ENCODE measurements around the gene ACTA2. TPM values are rescaled to one million over a fixed set of nuclear protein-coding genes. Genes with fewer than 3 reads are reported as not detected.
A peak's percentile ranks its signal among the peaks of the same experiment; 100 is the strongest.

The ACTA2 gene
- polyA plus RNA-seq, 1 of the 3 experiments (the other 2 are of a cell fraction), result 130 TPM

DNA sequence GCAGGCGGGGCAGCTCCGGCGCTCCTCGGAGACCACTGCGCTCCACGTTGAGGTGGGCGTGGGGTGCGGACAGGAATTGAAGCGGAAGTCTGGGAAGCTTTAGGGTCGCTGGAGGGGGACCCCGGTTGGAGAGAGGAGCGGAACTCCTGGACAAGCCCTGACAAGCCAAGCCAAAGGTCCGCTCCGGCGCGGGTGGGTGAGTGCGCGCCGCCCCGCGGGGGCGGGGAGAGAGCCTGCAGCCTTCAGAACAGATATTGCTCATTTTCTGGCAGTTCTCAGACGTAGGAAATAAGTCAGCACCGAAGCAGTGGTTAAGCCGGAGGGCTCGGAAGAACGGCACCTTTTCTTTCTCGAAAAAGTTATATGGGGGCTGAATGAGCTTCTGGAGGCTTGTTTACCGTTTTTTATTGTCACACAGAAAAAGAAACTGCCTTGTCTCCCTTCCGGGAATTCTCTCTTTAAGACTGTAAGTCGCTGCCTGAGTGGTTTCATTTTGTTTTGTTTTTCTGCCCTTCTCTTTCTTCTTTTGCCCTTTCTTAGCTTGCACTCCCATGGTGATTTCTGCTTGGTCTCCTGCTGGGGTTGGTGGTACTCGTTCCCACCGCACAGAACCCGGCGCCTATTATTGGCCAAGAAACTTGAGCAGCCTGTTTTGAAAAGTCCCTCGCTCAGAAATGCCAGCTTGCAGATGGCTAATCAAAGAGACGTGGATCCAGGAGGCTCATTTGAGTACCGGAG is 38.8 kb upstream of the ACTA2 start (continued):
- TF ChIP-seq FOXM1 (IDR thresholded peaks at IDR 0.05; ENCODE audit: low read depth) (no peak), MEF2A (IDR thresholded peaks at IDR 0.05; ENCODE audit: borderline replicate concordance, low read depth) (no peak), SIN3A (IDR thresholded peaks at IDR 0.05; ENCODE audit: borderline replicate concordance, low read depth, low read length) (peak; percentile 80; the same call in 1 of the 2 replicates), RXRA (IDR thresholded peaks at IDR 0.05; ENCODE audit: borderline replicate concordance, low read depth) (no peak), SMC3 (IDR thresholded peaks at IDR 0.05; ENCODE audit: low read depth, low read length) (no peak), MXI1 (IDR thresholded peaks at IDR 0.05; ENCODE audit: low read depth, low read length) (0 out of 2 replicates have a peak, but pooled peaks have one; percentile 34), TEAD4 (IDR thresholded peaks at IDR 0.05; ENCODE audit: borderline replicate concordance, insufficient read depth) (no peak)
- TF ChIP-seq, protein P1, sequence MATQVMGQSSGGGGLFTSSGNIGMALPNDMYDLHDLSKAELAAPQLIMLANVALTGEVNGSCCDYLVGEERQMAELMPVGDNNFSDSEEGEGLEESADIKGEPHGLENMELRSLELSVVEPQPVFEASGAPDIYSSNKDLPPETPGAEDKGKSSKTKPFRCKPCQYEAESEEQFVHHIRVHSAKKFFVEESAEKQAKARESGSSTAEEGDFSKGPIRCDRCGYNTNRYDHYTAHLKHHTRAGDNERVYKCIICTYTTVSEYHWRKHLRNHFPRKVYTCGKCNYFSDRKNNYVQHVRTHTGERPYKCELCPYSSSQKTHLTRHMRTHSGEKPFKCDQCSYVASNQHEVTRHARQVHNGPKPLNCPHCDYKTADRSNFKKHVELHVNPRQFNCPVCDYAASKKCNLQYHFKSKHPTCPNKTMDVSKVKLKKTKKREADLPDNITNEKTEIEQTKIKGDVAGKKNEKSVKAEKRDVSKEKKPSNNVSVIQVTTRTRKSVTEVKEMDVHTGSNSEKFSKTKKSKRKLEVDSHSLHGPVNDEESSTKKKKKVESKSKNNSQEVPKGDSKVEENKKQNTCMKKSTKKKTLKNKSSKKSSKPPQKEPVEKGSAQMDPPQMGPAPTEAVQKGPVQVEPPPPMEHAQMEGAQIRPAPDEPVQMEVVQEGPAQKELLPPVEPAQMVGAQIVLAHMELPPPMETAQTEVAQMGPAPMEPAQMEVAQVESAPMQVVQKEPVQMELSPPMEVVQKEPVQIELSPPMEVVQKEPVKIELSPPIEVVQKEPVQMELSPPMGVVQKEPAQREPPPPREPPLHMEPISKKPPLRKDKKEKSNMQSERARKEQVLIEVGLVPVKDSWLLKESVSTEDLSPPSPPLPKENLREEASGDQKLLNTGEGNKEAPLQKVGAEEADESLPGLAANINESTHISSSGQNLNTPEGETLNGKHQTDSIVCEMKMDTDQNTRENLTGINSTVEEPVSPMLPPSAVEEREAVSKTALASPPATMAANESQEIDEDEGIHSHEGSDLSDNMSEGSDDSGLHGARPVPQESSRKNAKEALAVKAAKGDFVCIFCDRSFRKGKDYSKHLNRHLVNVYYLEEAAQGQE (IDR thresholded peaks at IDR 0.05; ENCODE audit: low read depth, low read length), result no peak
- TF ChIP-seq, protein P2, sequence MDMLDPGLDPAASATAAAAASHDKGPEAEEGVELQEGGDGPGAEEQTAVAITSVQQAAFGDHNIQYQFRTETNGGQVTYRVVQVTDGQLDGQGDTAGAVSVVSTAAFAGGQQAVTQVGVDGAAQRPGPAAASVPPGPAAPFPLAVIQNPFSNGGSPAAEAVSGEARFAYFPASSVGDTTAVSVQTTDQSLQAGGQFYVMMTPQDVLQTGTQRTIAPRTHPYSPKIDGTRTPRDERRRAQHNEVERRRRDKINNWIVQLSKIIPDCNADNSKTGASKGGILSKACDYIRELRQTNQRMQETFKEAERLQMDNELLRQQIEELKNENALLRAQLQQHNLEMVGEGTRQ (IDR thresholded peaks at IDR 0.05; ENCODE audit: borderline replicate concordance, low read depth, low read length), result no peak

- Histone ChIP-seq H3F3A (replicated peaks; ENCODE audit: insufficient read depth) (peaks cover 15% of the 10 kb centered on the region), H3K27me3 (ENCODE audit: insufficient read depth) (no peaks in the 10 kb centered on the region), H3K36me3 (replicated peaks in 1 of 2; ENCODE audit: control insufficient read depth in 1 of 2, insufficient read depth in 2 of 2, low read length in 1 of 2) (no peaks in the 10 kb centered on the region), H4K20me1 (ENCODE audit: insufficient read depth) (no peaks in the 10 kb centered on the region), H3K79me2 (ENCODE audit: insufficient read depth) (peaks cover 42% of the 10 kb centered on the region), H3K4me1 (ENCODE audit: control insufficient read depth in 1 of 2, insufficient read depth in 2 of 2, low read depth in 1 of 2, low read length in 1 of 2) (peaks cover 8 to 28% of the 10 kb centered on the region in 2 experiments; a peak in 3 of 4 replicates), H2AFZ (ENCODE audit: low read depth) (peak within 1 kb of the TSS; percentile 80), H3K4me2 (peak within 1 kb of the TSS; percentile 91), H3K4me3 (ENCODE audit: low read depth in 2 of 2, low read length in 1 of 2) (peak within 1 kb of the TSS; percentile 77 to 89), H3K9me3 (no peaks in the 10 kb centered on the region), H3K27ac (ENCODE audit: low read depth in 2 of 2, low read length in 1 of 2) (peak within 1 kb of the TSS; percentile 60 to 81), H3K9ac (peak within 1 kb of the TSS; percentile 81), H3K9me2 (no peaks in the 10 kb centered on the region)
- TF ChIP-seq, protein P3, sequence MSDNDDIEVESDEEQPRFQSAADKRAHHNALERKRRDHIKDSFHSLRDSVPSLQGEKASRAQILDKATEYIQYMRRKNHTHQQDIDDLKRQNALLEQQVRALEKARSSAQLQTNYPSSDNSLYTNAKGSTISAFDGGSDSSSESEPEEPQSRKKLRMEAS (IDR thresholded peaks at IDR 0.05; ENCODE audit: low read depth), result peak; percentile 46
- no peak for TF ChIP-seq JUND (IDR thresholded peaks at IDR 0.05)
- TF ChIP-seq MXI1 (IDR thresholded peaks at IDR 0.05; ENCODE audit: low read depth, low read length), result peak; percentile 13; the same call in 1 of the 2 replicates
- 0 out of 2 replicates have a peak, but pooled peaks have one; percentile 3 for TF ChIP-seq NFIC (IDR thresholded peaks at IDR 0.05; ENCODE audit: borderline replicate concordance)
- peak; percentile 21; the same call in 1 of the 2 replicates for TF ChIP-seq POLR2AphosphoS5 (IDR thresholded peaks at IDR 0.05; ENCODE audit: low read depth, low read length)
- 14% methylated on average over 18 of the region's 51 CpGs for WGBS (ENCODE audit: low lambda C conversion rate)
- ChIA-PET POLR2A (no interaction called here), CTCF (interaction anchor here (0.8 to 13.7 kb wide), 14 partner anchors 10 to 425 kb away, joined by 3 to 314 read pairs (median 5); no protein-coding TSS in a partner anchor)
- peak; percentile 65 for DNase-seq
Measured at GRCh38 chr10:88990384-88991160, 38.0 kb upstream of the ACTA2 start, which contains the start of gene FAS. TSS of gene FAS (plus strand) at chr10:88990798. CDS start at chr10:88990877, 79 bp downstream.

Data from SK-N-SH (cell line).